Ovary (tissue), 9 donors: ENCODE data around the gene CTDSP2. TPM values are rescaled to one million over a fixed set of nuclear protein-coding genes. Genes with fewer than 3 reads are reported as not detected.
"Not testable (repeated sequence)": the region's sequence is repeated elsewhere in the genome, so short reads cannot be mapped to it uniquely, and the experiment has no call there.

Source experiments
- DNase-seq, 5 donors: peaks; one replicate each; pipeline ENCODE4 v3.0.0-alpha.2; 2019 to 2020
- H3K27ac ChIP-seq, 2 donors: fragments of 200-600 bp; one replicate each; pipeline versions ENCODE4 v1.5.1 to v1.8.0; 2019 to 2022
- H3K27me3 ChIP-seq: fragments of 200-600 bp; one replicate; pipeline ENCODE4 v1.8.0; 2022
- H3K36me3 ChIP-seq: fragments of 200-600 bp; sonication (generic); one replicate; pipeline ENCODE4 v1.5.1; 2019
- H3K4me1 ChIP-seq: one replicate; pipeline ENCODE4 v1.8.1; 2013; ENCODE audit warnings: mild to moderate bottlenecking, moderate library complexity; ENCODE audit not compliant: insufficient read depth
- H3K4me3 ChIP-seq: fragments of 200-600 bp; sonication (generic); one replicate; pipeline ENCODE4 v1.5.1; 2017
- H3K9me3 ChIP-seq, 2 donors: fragments of 200-600 bp in 1 of 2; sonication (generic) in 1 of 2; one replicate each; pipeline versions ENCODE4 v1.5.1 to v1.8.1; 2013 to 2019; ENCODE audit warnings: mild to moderate bottlenecking in 1 of 2, moderate library complexity in 1 of 2
- CTCF ChIP-seq, 3 donors: fragments of 450-650 bp in 2 of 3; fragments of 200-600 bp in 1 of 3; IDR thresholded peaks; one replicate each; pipeline versions ENCODE4 v1.5.1 to v1.8.0; 2016 to 2022; ENCODE audit warnings: antibody characterized with exemption in 3 of 3, mild to moderate bottlenecking in 1 of 3
- EP300 ChIP-seq: sonication (generic); formaldehyde crosslinking; IDR thresholded peaks from one replicate; pipeline ENCODE4 v1.6.1; 2017; ENCODE audit warnings: antibody characterized with exemption
- POLR2A ChIP-seq: fragments of 450-650 bp; IDR thresholded peaks from one replicate; pipeline ENCODE4 v1.6.1; 2017; ENCODE audit warnings: antibody characterized with exemption, mild to moderate bottlenecking, moderate library complexity
- WGBS, 3 donors: extraction: QIAGEN DNeasy Blood & Tissue Kit in 1 of 3; methylation state at CpG; one replicate each; pipeline versions ENCODE4 v1.1.5 to v1.1.7; 2013 to 2017; 5-methylcytosine and 5-hydroxymethylcytosine counted together
- intact Hi-C, 4 donors: fragments of 100-400 bp; cut with DNase I; formaldehyde crosslinking; loops; one replicate each; pipeline versions ENCODE4 v1.11.0 to v1.15.1; 2022 to 2023
- polyA plus RNA-seq, 2 donors: library from polyadenylated mRNA; stranded (reverse); fragments of 200-250 nt in 1 of 2; fragments of 350-450 nt in 1 of 2; fragmentation: Illumina TruSeq in 1 of 2; extraction: RNeasy Lipid Tissue Mini Kit (QIAGEN cat#74804) in 1 of 2; gene quantifications; one replicate each; pipeline ENCODE4 v1.2.3, GENCODE V29; 2013 to 2014
- total RNA-seq, 7 donors: library from RNA; depleted of rRNA in 2 of 7; stranded (reverse); fragments of >200 nt in 2 of 7; fragmentation: NEBNext Ultra II Directional in 3 of 7; extraction: Animal tissue kit (Norgen Biotek cat#: 25700) in 3 of 7; gene quantifications; one replicate each; pipeline versions ENCODE4 v1.1.0 to v1.2.4, GENCODE V29; 2016 to 2023
- donor health status: DM: no; HTN: no; CAD: no; lungs with moderate emphysema.
- donor health status: DM: no; HTN: no; CAD: no.
- donor health status: Bipolar disorder and iron deficiency.
- donor health status: DM: yes; HTN: yes; CAD: no.
- donor health status: DM: no; HTN: no; CAD: no.
- donor health status: DM: yes; HTN: yes; CAD: no.

Gene CTDSP2
- total and polyA plus RNA-seq, 9 donors, result 73.1 to 212 (median 166) TPM

DNA sequence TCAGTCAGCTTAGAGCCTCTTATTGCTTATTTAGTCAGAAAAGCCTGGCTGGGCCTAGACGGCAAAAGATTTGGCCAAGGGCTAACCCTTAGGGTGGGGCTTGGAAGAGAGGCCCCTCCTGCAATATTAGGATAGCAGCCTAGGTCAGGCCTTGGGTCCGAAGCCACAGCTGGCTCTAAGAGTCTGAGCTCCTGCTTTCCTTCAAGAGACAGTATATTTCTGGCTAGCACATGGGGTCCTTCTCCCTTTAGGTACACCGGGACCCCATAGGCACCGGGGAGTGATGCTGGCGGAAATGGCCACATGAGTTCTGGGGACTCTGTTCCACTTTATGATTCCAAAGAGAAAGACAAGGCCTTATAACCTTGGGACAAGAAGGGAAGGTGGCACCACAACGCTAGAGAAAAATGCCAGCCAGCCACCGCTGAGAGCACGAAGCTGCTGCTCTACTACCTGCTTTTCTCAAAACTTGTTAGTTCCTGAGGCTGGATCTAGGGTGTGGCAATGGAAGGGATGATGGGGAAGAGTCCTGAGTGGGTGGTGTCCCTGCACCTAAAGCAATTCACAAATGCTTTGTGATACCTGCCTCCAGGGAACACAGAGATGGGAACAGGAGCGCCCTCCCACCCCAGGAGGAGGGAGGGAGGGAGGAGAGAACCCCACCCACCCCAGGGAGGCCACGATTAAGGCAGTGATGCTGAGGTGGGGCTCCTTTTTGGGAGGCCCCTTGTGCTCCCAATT, 24.9 kb downstream of the CTDSP2 start:
- 75 to 77% (median 75%) methylated on average over 10 of the region's 10 CpGs for WGBS, 3 donors
- peak in 2 of 5 donors; percentile 18 to 34 for DNase-seq
- intact Hi-C loops, result no loop called here
- no peak overlapping the region for H3K27ac ChIP-seq
- no peaks in the 10 kb centered on the region for H3K27me3 ChIP-seq
- peaks cover 5% of the 10 kb centered on the region for H3K4me1 ChIP-seq
- no peaks in the 10 kb centered on the region for H3K9me3 ChIP-seq
- no peaks in the 10 kb centered on the region for H3K36me3 ChIP-seq
- TF ChIP-seq EP300 (no peak), CTCF (IDR thresholded peaks at IDR 0.05) (no peak), POLR2A (no peak)
- H3K4me3 ChIP-seq, result no peak overlapping the region

DNA sequence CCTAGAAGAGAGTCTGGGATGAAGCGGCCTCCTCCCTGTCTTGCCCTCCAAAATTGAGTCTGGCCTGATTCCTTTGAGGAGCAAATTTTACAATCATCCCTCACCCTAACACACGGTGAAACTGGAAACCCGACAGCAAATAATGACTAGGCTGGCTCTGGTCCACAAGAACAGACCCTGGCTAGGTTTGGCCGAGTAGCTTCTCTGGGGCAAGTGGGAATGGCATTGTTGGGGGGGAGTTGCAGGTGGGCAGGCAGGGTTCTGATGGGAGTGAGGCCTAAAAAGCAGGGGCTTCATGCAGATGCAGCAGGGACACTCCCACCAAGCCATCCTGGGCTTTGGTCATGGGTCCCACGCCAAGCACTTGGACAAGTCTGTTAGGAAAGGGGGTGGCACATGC, 25.5 kb downstream of the CTDSP2 start:
- peak in 2 of 5 donors; percentile 25 to 29 for DNase-seq
- 55 to 59% (median 58%) methylated on average over 5 of the region's 5 CpGs for WGBS, 3 donors
- H3K27ac ChIP-seq, H3K4me1 ChIP-seq, H3K4me3 ChIP-seq, H3K9me3 ChIP-seq, intact Hi-C loops, H3K36me3 ChIP-seq, H3K27me3 ChIP-seq: not testable (repeated sequence)

- H3K9me3 ChIP-seq, intact Hi-C loops, H3K27me3 ChIP-seq, H3K27ac ChIP-seq, H3K4me3 ChIP-seq, H3K4me1 ChIP-seq, H3K36me3 ChIP-seq: not testable (repeated sequence)
- WGBS, 3 donors, result 42 to 61% (median 51%) methylated on average over 8 of the region's 8 CpGs
- peak in 1 of 5 donors; percentile 11 for DNase-seq
These were observed 26.4 kb downstream of the CTDSP2 start for GRCh38 chr12:57820119-57820518.

DNA sequence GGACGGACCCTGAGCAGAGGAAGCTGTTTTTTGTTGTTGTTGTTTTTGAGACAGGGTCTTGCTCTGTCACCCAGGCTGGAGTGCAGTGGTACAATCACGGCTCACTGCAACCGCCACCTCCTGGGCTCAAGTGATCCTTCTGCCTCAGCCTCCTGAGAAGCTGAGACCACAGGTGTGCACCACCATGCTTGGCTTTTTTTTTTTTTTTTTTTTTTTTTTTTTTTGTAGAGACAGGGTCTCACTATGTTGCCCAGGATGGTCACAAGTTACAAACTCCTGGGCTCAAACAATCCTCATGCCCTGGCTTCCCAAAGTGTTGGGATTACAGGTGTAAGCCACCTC, 28.6 kb downstream of the CTDSP2 start:
- H3K27me3 ChIP-seq, H3K9me3 ChIP-seq, H3K36me3 ChIP-seq, DNase-seq, H3K4me3 ChIP-seq: not testable (repeated sequence)
- WGBS, 3 donors, result 63 to 69% (median 64%) methylated on average over 3 of the region's 3 CpGs
- intact Hi-C loops, result loop anchor here in 1 of 4 donors (2.0 kb wide), 1 partner anchor 13 kb away; no protein-coding TSS in a partner anchor
- H3K4me1 ChIP-seq, result peaks cover 17% of the 10 kb centered on the region
- peak overlapping the region in 1 of 2 donors; percentile 29 for H3K27ac ChIP-seq

DNA sequence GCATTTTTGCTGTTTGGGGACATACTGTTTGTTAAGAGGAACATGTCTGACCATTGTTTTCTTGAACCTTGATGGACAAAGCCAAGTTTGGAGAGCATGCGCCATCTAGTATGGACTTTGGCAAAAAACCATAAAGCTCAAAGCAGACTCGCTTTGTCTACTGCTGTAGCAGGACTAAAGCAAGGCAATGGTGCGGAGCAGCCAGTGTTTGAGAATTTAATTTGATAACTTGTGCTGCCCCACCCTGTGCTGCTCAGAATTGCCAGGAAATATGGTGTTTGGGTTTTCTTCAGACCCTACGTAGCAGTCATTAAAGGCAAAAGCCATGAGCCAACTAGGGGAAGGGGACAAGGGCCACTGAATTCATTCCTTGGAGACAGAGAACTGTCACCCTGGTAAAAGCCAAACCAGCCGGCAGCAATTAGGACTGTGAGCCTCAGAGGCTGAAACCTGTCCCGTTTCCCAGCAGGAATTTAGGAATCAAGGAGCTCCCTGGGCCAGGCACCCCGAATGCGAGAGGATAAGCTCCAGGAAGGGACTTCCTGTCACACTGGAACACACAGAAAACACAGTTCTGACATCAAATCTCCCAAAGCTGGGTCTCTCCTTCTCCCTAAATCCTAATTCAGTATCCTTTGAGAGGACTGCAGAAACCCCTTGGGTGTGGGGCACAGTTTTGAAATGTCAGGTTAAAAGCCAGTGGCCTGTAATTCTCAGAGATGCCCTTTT, 29.1 kb downstream of the CTDSP2 start:
- Histone ChIP-seq H3K9me3 (no peaks in the 10 kb centered on the region), H3K4me3 (no peak overlapping the region), H3K27ac (peak overlapping the region in 1 of 2 donors; percentile 29), H3K27me3 (no peaks in the 10 kb centered on the region), H3K36me3 (no peaks in the 10 kb centered on the region), H3K4me1 (peaks cover 17% of the 10 kb centered on the region)
- intact Hi-C loops, result loop anchor here in 1 of 4 donors (2.0 kb wide), 1 partner anchor 13 kb away; no protein-coding TSS in a partner anchor
- 25 to 49% (median 27%) methylated on average over 8 of the region's 8 CpGs for WGBS, 3 donors
- no peak for TF ChIP-seq EP300
- no peak for TF ChIP-seq CTCF (IDR thresholded peaks at IDR 0.05)
- TF ChIP-seq POLR2A, result no peak
- DNase-seq, result no peak

GRCh38 chr12:57816855-57817151, 29.7 kb downstream of the CTDSP2 start:
- no peaks in the 10 kb centered on the region for H3K27me3 ChIP-seq
- 16 to 21% (median 17%) methylated on average over 5 of the region's 5 CpGs for WGBS, 3 donors
- DNase-seq, result peak in 2 of 5 donors; percentile 50 to 51
- H3K9me3 ChIP-seq, result no peaks in the 10 kb centered on the region
- no peak for TF ChIP-seq POLR2A
- TF ChIP-seq EP300, result no peak
- TF ChIP-seq CTCF (IDR thresholded peaks at IDR 0.05), result no peak
- H3K4me1 ChIP-seq, result peaks cover 17% of the 10 kb centered on the region
- intact Hi-C loops, result loop anchor here in 1 of 4 donors (2.0 kb wide), 1 partner anchor 14 kb away; no protein-coding TSS in a partner anchor
- no peak overlapping the region for H3K4me3 ChIP-seq
- H3K27ac ChIP-seq, result peak overlapping the region in 1 of 2 donors; percentile 29
- no peaks in the 10 kb centered on the region for H3K36me3 ChIP-seq
